ENCODE results near the gene EIF5B.
"Not testable (repeated sequence)": the region's sequence is repeated elsewhere in the genome, so short reads cannot be mapped to it uniquely, and the experiment has no call there.

The EIF5B gene

DNA sequence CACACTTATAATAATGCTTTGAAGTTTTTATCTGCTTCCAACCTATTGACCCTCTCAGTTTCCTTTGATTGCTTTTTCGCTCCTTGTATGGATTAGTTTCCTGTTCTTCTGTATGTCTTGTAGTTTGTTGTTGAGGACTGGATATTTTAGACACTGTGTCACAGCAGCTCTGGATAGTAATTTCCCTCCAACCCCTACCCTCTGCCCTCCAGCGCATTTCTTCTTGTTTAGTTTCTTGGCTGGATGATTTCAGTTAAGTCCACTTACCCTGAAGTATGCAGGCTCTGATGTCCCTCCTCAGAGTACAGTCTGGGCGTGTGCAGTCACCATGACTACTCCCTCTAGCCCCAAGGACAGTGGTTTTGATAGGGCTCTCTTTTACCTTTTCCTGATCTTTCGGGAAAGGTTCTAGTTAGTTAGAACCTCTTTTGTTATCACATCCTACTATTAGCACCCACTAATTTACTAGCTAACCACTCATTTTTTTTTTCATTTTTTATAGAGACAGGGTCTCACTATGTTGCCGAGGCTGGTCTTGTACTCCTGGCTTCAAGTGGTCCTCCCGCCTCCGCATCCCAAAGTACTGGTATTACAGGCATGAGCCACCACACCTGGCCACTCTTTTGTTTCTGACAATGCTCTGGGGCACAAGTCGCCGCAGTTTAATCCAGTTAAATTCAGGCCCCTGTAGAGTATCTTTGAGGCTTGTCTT lies 19.9 kb upstream of the EIF5B start:
- Histone ChIP-seq H3K27ac (ENCODE audit: low read length) (no peak overlapping the region), H4K20me1 (ENCODE audit: insufficient read depth, low read length) (no peaks in the 10 kb centered on the region), H3K36me3 (replicated peaks; ENCODE audit: low read depth, low read length) (peaks cover 29% of the 10 kb centered on the region), H3K9me3 (ENCODE audit: insufficient read depth, low read length) (no peaks in the 10 kb centered on the region), H3K4me2 (ENCODE audit: low read length) (no peak overlapping the region), H3K27me3 (ENCODE audit: low read depth, low read length) (no peaks in the 10 kb centered on the region), H3K79me2 (ENCODE audit: low read length) (no peaks in the 10 kb centered on the region), H3K4me3 (ENCODE audit: low read length) (no peak overlapping the region), H3K4me1 (ENCODE audit: low read length) (no peaks in the 10 kb centered on the region), H2AFZ (ENCODE audit: low read depth, low read length) (no peak overlapping the region), H3K9ac (ENCODE audit: low read length) (no peak overlapping the region)
- no peak for TF ChIP-seq EZH2phosphoT487 (IDR thresholded peaks at IDR 0.05; ENCODE audit: low read depth)

DNA sequence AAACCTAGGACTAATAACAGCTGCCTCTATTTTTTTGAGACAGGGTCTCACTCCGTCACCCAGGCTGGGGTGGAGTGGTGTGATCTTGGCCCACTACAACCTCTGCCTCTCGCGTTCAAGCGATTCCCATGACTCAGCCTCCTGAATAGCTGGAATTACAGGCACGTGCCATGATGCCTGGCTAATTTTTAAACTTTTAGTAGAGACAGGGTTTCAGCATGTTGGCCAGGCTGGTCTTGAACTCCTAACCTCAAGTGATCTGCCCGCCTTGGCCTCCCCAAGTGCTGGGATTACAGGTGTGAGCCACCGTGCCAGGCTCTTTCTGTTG lies 19.4 kb upstream of the EIF5B start:
- H3K4me1 ChIP-seq (ENCODE audit: low read length); H3K4me2 ChIP-seq (ENCODE audit: low read length); H3K27ac ChIP-seq (ENCODE audit: low read length); H3K4me3 ChIP-seq (ENCODE audit: low read length); H3K27me3 ChIP-seq (ENCODE audit: low read depth, low read length); H4K20me1 ChIP-seq (ENCODE audit: insufficient read depth, low read length); H3K9me3 ChIP-seq (ENCODE audit: insufficient read depth, low read length); H3K9ac ChIP-seq (ENCODE audit: low read length); H2AFZ ChIP-seq (ENCODE audit: low read depth, low read length); H3K79me2 ChIP-seq (ENCODE audit: low read length): not testable (repeated sequence)
- H3K36me3 ChIP-seq (replicated peaks; ENCODE audit: low read depth, low read length) = peaks cover 29% of the 10 kb centered on the region

DNA sequence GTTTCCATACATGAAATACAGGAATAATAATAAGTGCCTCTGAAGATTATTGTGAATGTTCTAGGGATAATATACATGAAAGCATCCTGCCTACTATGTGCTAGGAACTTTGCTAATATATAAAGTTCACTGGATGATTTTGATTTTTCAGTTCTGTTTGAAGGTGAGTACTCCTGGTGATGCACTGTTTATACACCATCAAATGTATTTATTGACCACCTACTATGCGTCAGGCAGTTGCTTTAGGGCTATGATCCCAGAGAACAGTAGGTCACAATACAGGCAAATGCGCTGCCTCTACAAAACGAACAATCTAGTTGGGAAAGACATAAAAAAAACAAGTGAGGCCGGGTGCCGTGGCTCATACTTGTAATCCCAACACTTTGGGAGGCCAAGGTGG lies 11.8 kb upstream of the EIF5B start:
- Histone ChIP-seq H3K36me3 (replicated peaks; ENCODE audit: low read depth, low read length) (peaks cover 32% of the 10 kb centered on the region), H3K27ac (ENCODE audit: low read length) (no peak overlapping the region)

DNA sequence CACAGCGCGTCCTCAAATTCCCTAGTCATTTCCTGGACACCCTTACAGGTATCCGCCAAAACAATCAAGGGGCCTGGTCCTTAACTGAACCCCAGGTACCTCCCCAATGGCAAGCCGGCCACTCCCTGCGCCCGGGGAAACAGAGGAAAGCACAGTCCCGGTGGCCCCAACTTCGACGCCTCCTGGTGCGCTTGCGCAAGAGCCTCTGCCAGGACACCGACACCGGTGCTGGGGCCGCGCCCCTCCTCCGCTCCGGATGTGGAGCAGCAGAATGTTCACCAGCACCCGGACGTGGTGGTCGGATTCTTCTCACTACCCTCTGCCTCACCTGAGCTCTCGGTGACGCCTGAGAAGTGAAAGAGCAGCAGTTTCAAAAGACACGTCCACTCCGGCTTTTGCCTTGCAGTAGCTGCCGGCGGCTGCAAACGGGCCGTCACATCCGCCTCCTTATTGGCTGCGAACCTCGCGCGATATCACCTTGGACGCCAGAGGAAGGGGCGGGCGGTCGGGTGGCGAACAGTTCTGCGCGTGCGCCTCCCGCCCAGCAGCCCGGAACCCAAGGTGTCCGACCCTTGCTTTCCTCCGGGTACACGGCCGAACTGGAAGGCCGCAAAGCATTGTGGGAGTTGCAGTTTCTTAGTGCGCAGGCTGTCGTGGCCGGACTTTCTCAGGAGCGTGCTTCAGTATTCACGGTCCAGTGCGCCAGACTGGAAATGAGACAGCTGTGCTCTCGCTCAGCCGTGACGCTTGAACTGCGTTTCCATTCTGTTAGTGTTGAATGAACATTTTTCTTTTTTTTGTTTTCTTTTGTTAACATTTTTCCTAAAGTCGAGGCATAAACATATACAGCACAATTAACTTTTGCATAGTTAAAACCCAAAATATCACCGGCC lies 1.0 kb upstream of the EIF5B start, which contains the start of gene TXNDC9:
Gene TXNDC9, minus strand, starts transcription at position 423 of the 893 bp plus-strand sequence. CDS start 3,123 bp downstream, outside the sequence.
- peaks cover 23% of the 10 kb centered on the region; the same call in 1 of the 2 replicates for H4K20me1 ChIP-seq (ENCODE audit: insufficient read depth, low read length)
- TF ChIP-seq, protein P1, sequence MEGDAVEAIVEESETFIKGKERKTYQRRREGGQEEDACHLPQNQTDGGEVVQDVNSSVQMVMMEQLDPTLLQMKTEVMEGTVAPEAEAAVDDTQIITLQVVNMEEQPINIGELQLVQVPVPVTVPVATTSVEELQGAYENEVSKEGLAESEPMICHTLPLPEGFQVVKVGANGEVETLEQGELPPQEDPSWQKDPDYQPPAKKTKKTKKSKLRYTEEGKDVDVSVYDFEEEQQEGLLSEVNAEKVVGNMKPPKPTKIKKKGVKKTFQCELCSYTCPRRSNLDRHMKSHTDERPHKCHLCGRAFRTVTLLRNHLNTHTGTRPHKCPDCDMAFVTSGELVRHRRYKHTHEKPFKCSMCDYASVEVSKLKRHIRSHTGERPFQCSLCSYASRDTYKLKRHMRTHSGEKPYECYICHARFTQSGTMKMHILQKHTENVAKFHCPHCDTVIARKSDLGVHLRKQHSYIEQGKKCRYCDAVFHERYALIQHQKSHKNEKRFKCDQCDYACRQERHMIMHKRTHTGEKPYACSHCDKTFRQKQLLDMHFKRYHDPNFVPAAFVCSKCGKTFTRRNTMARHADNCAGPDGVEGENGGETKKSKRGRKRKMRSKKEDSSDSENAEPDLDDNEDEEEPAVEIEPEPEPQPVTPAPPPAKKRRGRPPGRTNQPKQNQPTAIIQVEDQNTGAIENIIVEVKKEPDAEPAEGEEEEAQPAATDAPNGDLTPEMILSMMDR (IDR thresholded peaks at IDR 0.05; ENCODE audit: low read depth, low read length) = no peak
- no peak for TF ChIP-seq EZH2phosphoT487 (IDR thresholded peaks at IDR 0.05; ENCODE audit: low read depth)
- peak within 1 kb of the TSS; percentile 88 for H3K9ac ChIP-seq (ENCODE audit: low read length)
- H2AFZ ChIP-seq (ENCODE audit: low read depth, low read length) = peak within 1 kb of the TSS; percentile 89
- peak within 1 kb of the TSS; percentile 85 for H3K4me2 ChIP-seq (ENCODE audit: low read length)
- H3K27ac ChIP-seq (ENCODE audit: low read length) = peak within 1 kb of the TSS; percentile 76
- peaks cover 71% of the 10 kb centered on the region for H3K79me2 ChIP-seq (ENCODE audit: low read length)
- H3K4me1 ChIP-seq (ENCODE audit: low read length) = peaks cover 13% of the 10 kb centered on the region
- no peaks in the 10 kb centered on the region for H3K9me3 ChIP-seq (ENCODE audit: insufficient read depth, low read length)
- peaks cover 10% of the 10 kb centered on the region for H3K36me3 ChIP-seq (replicated peaks; ENCODE audit: low read depth, low read length)
- peak within 1 kb of the TSS; percentile 89 for H3K4me3 ChIP-seq (ENCODE audit: low read length)
- H3K27me3 ChIP-seq (ENCODE audit: low read depth, low read length) = no peaks in the 10 kb centered on the region

More for the DNA sequence above, 11.8 kb upstream of the EIF5B start:
- H2AFZ ChIP-seq (ENCODE audit: low read depth, low read length) = no peak overlapping the region
- TF ChIP-seq, protein P1 (IDR thresholded peaks at IDR 0.05; ENCODE audit: low read depth, low read length) = no peak
- no peak for TF ChIP-seq EZH2phosphoT487 (IDR thresholded peaks at IDR 0.05; ENCODE audit: low read depth)
- no peaks in the 10 kb centered on the region for H4K20me1 ChIP-seq (ENCODE audit: insufficient read depth, low read length)
- H3K79me2 ChIP-seq (ENCODE audit: low read length) = peaks cover 6% of the 10 kb centered on the region
- H3K4me1 ChIP-seq (ENCODE audit: low read length) = no peaks in the 10 kb centered on the region
- no peaks in the 10 kb centered on the region for H3K27me3 ChIP-seq (ENCODE audit: low read depth, low read length)
- no peak overlapping the region for H3K9ac ChIP-seq (ENCODE audit: low read length)
- no peaks in the 10 kb centered on the region for H3K9me3 ChIP-seq (ENCODE audit: insufficient read depth, low read length)
- H3K4me2 ChIP-seq (ENCODE audit: low read length) = no peak overlapping the region
- H3K4me3 ChIP-seq (ENCODE audit: low read length) = no peak overlapping the region

DNA sequence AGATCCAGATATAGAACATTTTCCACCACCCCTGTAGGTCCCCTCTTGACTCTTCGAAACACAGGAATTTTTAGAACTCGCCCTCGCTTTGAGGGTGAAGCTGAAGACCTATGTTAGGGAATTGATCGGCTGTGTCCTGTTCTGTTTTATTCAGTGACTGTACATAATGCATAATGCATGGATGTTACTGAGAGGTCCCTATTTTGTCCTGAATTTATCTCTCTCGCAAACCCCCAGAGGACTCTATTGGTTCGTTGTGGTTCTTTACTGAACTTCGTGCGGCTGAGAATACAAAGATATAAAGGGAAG lies 431 bp upstream of the EIF5B start:
- Histone ChIP-seq H3K9ac (ENCODE audit: low read length) (peak overlapping the region; percentile 63), H3K4me1 (ENCODE audit: low read length) (peaks cover 13% of the 10 kb centered on the region), H3K27me3 (ENCODE audit: low read depth, low read length) (no peaks in the 10 kb centered on the region), H2AFZ (ENCODE audit: low read depth, low read length) (peak overlapping the region; percentile 85), H3K79me2 (ENCODE audit: low read length) (peaks cover 77% of the 10 kb centered on the region), H4K20me1 (ENCODE audit: insufficient read depth, low read length) (peaks cover 26% of the 10 kb centered on the region), H3K27ac (ENCODE audit: low read length) (peak overlapping the region; percentile 76), H3K36me3 (replicated peaks; ENCODE audit: low read depth, low read length) (peaks cover 7% of the 10 kb centered on the region), H3K4me2 (ENCODE audit: low read length) (peak overlapping the region; percentile 85), H3K9me3 (ENCODE audit: insufficient read depth, low read length) (no peaks in the 10 kb centered on the region), H3K4me3 (ENCODE audit: low read length) (peak overlapping the region; percentile 89)
- TF ChIP-seq, protein P1 (IDR thresholded peaks at IDR 0.05; ENCODE audit: low read depth, low read length) = no peak
- TF ChIP-seq EZH2phosphoT487 (IDR thresholded peaks at IDR 0.05; ENCODE audit: low read depth) = no peak

All from OCI-LY3 (cell line).